Measurements from ENCODE around the gene FNBP1. TPM values are rescaled to one million over a fixed set of nuclear protein-coding genes. Genes with fewer than 3 reads are reported as not detected.
"Not testable (repeated sequence)": the region's sequence is repeated elsewhere in the genome, so short reads cannot be mapped to it uniquely, and the experiment has no call there.

FNBP1 gene
- total RNA-seq, 2 experiments from 2014 or later, result 126 to 128 TPM

DNA sequence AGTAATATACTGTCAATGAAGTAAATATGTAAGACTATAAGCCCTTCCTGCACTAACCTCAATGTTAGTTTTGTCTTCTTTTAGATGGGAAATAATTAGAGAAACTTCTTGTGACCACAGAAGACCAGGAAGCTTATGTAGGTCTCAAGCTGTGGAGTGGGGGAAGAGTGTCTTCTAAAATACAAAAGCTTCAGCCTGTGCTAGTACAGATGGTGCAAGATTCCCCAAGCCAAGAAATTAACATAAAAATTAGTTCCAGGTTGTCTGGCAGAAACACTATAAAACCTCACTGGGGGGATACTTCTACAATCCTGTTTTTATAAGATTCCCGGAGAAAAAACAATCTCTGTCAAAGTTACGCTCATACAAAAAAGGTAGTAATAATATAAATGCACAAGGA is 103.6 kb downstream of the FNBP1 start:
- intact Hi-C loops (cut with micrococcal nuclease), result no loop called here
- no peak for DNase-seq
- Mint-ChIP-seq H3K36me3 (ENCODE audit: low read depth) (peaks cover 32% of the 10 kb centered on the region), H3K9me3 (peaks cover 14% of the 10 kb centered on the region), H3K4me3 (no peak overlapping the region), H3K4me1 (ENCODE audit: low read depth) (peaks cover 58% of the 10 kb centered on the region), H3K27ac (peak overlapping the region; percentile 74), H3K27me3 (ENCODE audit: low read depth) (no peaks in the 10 kb centered on the region)
- CTCF ChIA-PET, result interaction anchor here (0.5 to 0.7 kb wide), 2 partner anchors 17 to 130 kb away, joined by 3 to 4 read pairs; no protein-coding TSS in a partner anchor

GRCh38 chr9:129938291-129938979 is 104.6 kb downstream of the FNBP1 start:
- H3K4me1 Mint-ChIP-seq (ENCODE audit: low read depth), result peaks cover 62% of the 10 kb centered on the region
- H3K36me3 Mint-ChIP-seq (ENCODE audit: low read depth), result peaks cover 26% of the 10 kb centered on the region
- H3K4me3 Mint-ChIP-seq, result no peak overlapping the region
- H3K27ac Mint-ChIP-seq, result peak overlapping the region; percentile 74
- no peaks in the 10 kb centered on the region for H3K27me3 Mint-ChIP-seq (ENCODE audit: low read depth)
- H3K9me3 Mint-ChIP-seq, result peaks cover 11% of the 10 kb centered on the region
- peak; percentile 28 for DNase-seq
- intact Hi-C loops (cut with micrococcal nuclease), result no loop called here
- CTCF ChIA-PET, result interaction anchor here (1.0 to 1.4 kb wide), 2 partner anchors 10 to 91 kb away, joined by 3 to 4 read pairs; no protein-coding TSS in a partner anchor

GRCh38 chr9:129937879-129938278 is 105.1 kb downstream of the FNBP1 start:
- H3K27me3 Mint-ChIP-seq (ENCODE audit: low read depth); DNase-seq; H3K9me3 Mint-ChIP-seq; H3K4me3 Mint-ChIP-seq; intact Hi-C loops (cut with micrococcal nuclease): not testable (repeated sequence)
- Mint-ChIP-seq H3K36me3 (ENCODE audit: low read depth) (peaks cover 22% of the 10 kb centered on the region), H3K27ac (peak overlapping the region; percentile 74), H3K4me1 (ENCODE audit: low read depth) (peaks cover 63% of the 10 kb centered on the region)
- CTCF ChIA-PET, result interaction anchor here (0.6 to 1.4 kb wide), 3 partner anchors 9 to 91 kb away, joined by 3 to 5 read pairs (median 4); no protein-coding TSS in a partner anchor

GRCh38 chr9:129936222-129936621 is 106.8 kb downstream of the FNBP1 start:
- CTCF ChIA-PET, result interaction anchor here (1.0 to 1.3 kb wide), 2 partner anchors 14 to 49 kb away, joined by 3 to 5 read pairs; no protein-coding TSS in a partner anchor
- Mint-ChIP-seq H3K9me3 (no peaks in the 10 kb centered on the region), H3K27ac (peak overlapping the region; percentile 66), H3K4me1 (ENCODE audit: low read depth) (peaks cover 72% of the 10 kb centered on the region), H3K36me3 (ENCODE audit: low read depth) (peaks cover 12% of the 10 kb centered on the region), H3K4me3 (no peak overlapping the region), H3K27me3 (ENCODE audit: low read depth) (no peaks in the 10 kb centered on the region)
- intact Hi-C loops (cut with micrococcal nuclease), result no loop called here
- DNase-seq, result no peak

DNA sequence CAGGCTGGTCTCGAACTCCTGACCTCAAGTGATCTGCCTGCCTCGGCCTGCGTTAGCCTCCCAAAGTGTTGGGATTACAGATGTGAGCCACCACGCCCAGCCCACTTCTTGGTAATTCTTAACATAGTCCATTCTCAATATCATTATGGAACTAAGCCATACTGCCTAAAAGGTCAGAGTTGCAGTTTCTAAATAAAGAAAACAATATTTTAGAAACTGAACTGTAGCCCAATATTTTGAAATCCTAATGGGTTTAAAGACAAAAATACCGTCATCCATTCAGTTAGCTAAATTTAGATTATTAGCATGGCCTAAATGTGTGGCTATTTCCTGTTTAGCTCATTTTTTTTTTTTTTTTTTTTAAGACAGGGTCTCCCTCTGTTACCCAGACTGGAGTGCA is 108.2 kb downstream of the FNBP1 start:
- Mint-ChIP-seq H3K4me3 (no peak overlapping the region), H3K9me3 (no peaks in the 10 kb centered on the region), H3K27ac (peak overlapping the region; percentile 84), H3K27me3 (ENCODE audit: low read depth) (no peaks in the 10 kb centered on the region), H3K4me1 (ENCODE audit: low read depth) (peaks cover 67% of the 10 kb centered on the region), H3K36me3 (ENCODE audit: low read depth) (peaks cover 8% of the 10 kb centered on the region)
- CTCF ChIA-PET, result no interaction called here
- intact Hi-C loops (cut with micrococcal nuclease), result loop anchor here (1.0 kb wide), 1 partner anchor 10 kb away; no protein-coding TSS in a partner anchor
- DNase-seq, result no peak

- Mint-ChIP-seq H3K4me3 (no peak overlapping the region), H3K27ac (peak overlapping the region; percentile 84), H3K4me1 (ENCODE audit: low read depth) (peaks cover 60% of the 10 kb centered on the region), H3K27me3 (ENCODE audit: low read depth) (no peaks in the 10 kb centered on the region), H3K9me3 (no peaks in the 10 kb centered on the region), H3K36me3 (ENCODE audit: low read depth) (peaks cover 10% of the 10 kb centered on the region)
- intact Hi-C loops (cut with micrococcal nuclease), result loop anchor here (1.0 kb wide), 1 partner anchor 10 kb away; no protein-coding TSS in a partner anchor
- CTCF ChIA-PET, result interaction anchor here (0.9 to 1.6 kb wide), 2 partner anchors 10 to 23 kb away, joined by 3 to 8 read pairs; no protein-coding TSS in a partner anchor
- no peak for DNase-seq
These were observed 108.9 kb downstream of the FNBP1 start for GRCh38 chr9:129934041-129934591.

DNA sequence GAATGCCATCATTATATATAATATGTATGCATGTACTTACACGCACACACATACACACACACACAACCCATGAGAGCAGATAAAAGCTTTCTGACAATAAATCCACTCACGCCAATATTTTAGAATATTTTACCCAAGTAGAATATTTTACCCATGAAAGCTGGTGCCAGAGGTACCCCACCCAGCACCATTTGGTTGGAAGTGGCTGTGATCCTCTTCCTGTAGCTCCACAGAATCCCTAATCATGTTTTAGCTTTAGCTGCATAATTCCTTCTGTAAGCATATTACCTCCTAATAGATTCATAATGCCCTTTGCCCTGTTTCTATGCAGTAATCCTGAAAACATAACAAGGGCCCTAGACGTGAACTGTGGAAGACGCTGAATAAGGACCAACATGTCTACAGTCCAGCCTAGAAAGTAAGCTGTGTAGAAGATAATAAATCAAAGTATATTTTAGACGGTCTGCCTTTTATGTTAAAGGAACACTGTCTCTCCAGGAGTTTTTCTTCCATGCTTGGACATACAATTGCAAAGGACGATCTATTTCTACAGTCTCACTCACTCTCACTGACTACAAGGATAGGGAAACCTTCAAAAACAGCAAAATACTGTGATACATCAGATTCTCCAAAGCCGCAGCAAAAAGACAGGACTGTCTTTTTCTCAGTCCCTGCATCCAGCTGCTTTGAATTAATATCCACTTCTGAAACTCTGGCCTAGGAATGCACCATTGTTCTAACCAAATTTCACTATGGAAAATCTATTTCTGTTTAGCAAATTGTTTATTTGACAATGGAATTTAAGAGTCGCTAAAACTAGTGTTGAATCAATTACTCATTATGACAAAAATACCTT is 109.6 kb downstream of the FNBP1 start:
- H3K27me3 Mint-ChIP-seq (ENCODE audit: low read depth), result no peaks in the 10 kb centered on the region
- intact Hi-C loops (cut with micrococcal nuclease), result loop anchor here (1.0 to 2.0 kb wide), 2 partner anchors 11 to 47 kb away; no protein-coding TSS in a partner anchor
- DNase-seq, result no peak
- peak overlapping the region; percentile 84 for H3K27ac Mint-ChIP-seq
- H3K4me3 Mint-ChIP-seq, result no peak overlapping the region
- H3K9me3 Mint-ChIP-seq, result no peaks in the 10 kb centered on the region
- CTCF ChIA-PET, result interaction anchor here (0.6 to 1.6 kb wide), 6 partner anchors 10 to 62 kb away, joined by 3 to 8 read pairs (median 3); no protein-coding TSS in a partner anchor
- H3K4me1 Mint-ChIP-seq (ENCODE audit: low read depth), result peaks cover 53% of the 10 kb centered on the region
- H3K36me3 Mint-ChIP-seq (ENCODE audit: low read depth), result peaks cover 10% of the 10 kb centered on the region

- H3K9me3 Mint-ChIP-seq, result no peaks in the 10 kb centered on the region
- peak overlapping the region; percentile 84 for H3K27ac Mint-ChIP-seq
- peak overlapping the region; percentile 25 for H3K4me3 Mint-ChIP-seq
- peaks cover 50% of the 10 kb centered on the region for H3K4me1 Mint-ChIP-seq (ENCODE audit: low read depth)
- no peaks in the 10 kb centered on the region for H3K27me3 Mint-ChIP-seq (ENCODE audit: low read depth)
- H3K36me3 Mint-ChIP-seq (ENCODE audit: low read depth), result peaks cover 13% of the 10 kb centered on the region
- intact Hi-C loops (cut with micrococcal nuclease), result loop anchor here (1.0 to 2.0 kb wide), 4 partner anchors 12 to 60 kb away; no protein-coding TSS in a partner anchor
- DNase-seq, result no peak
- CTCF ChIA-PET, result interaction anchor here (0.6 to 1.6 kb wide), 5 partner anchors 12 to 63 kb away, joined by 3 to 8 read pairs (median 3); no protein-coding TSS in a partner anchor
These were observed 110.5 kb downstream of the FNBP1 start for GRCh38 chr9:129932303-129933151.

- Mint-ChIP-seq H3K4me3 (no peak overlapping the region), H3K9me3 (no peaks in the 10 kb centered on the region), H3K4me1 (ENCODE audit: low read depth) (peaks cover 41% of the 10 kb centered on the region), H3K27me3 (ENCODE audit: low read depth) (no peaks in the 10 kb centered on the region), H3K36me3 (ENCODE audit: low read depth) (peaks cover 23% of the 10 kb centered on the region), H3K27ac (no peak overlapping the region)
- no peak for DNase-seq
- CTCF ChIA-PET, result interaction anchor here (0.6 kb wide), 1 partner anchor 17 kb away, joined by 6 read pairs; no protein-coding TSS in a partner anchor
- intact Hi-C loops (cut with micrococcal nuclease), result no loop called here
These were observed 112.2 kb downstream of the FNBP1 start for GRCh38 chr9:129930743-129931142.

- Mint-ChIP-seq H3K36me3 (ENCODE audit: low read depth) (peaks cover 27% of the 10 kb centered on the region), H3K4me1 (ENCODE audit: low read depth) (peaks cover 34% of the 10 kb centered on the region), H3K9me3 (no peaks in the 10 kb centered on the region), H3K4me3 (no peak overlapping the region), H3K27me3 (ENCODE audit: low read depth) (no peaks in the 10 kb centered on the region), H3K27ac (peak overlapping the region; percentile 13)
- no peak for DNase-seq
- CTCF ChIA-PET, result no interaction called here
- intact Hi-C loops (cut with micrococcal nuclease), result no loop called here
These were observed 113.4 kb downstream of the FNBP1 start for GRCh38 chr9:129929496-129930125.

GRCh38 chr9:129923589-129923988 is 119.4 kb downstream of the FNBP1 start:
- intact Hi-C loops (cut with micrococcal nuclease), result no loop called here
- Mint-ChIP-seq H3K27ac (no peak overlapping the region), H3K36me3 (ENCODE audit: low read depth) (peaks cover 42% of the 10 kb centered on the region), H3K27me3 (ENCODE audit: low read depth) (no peaks in the 10 kb centered on the region), H3K9me3 (no peaks in the 10 kb centered on the region), H3K4me3 (no peak overlapping the region), H3K4me1 (ENCODE audit: low read depth) (peaks cover 36% of the 10 kb centered on the region)
- no peak for DNase-seq
- CTCF ChIA-PET, result no interaction called here

Data from activated naive CD4-positive, alpha-beta T cell treated with anti-CD3 and anti-CD28 coated beads for 36 hours (primary cell).